GM12864 (cell line): ENCODE measurements around the gene ARSD.
"Not testable (repeated sequence)": the region's sequence is repeated elsewhere in the genome, so short reads cannot be mapped to it uniquely, and the experiment has no call there.

ENCODE experiments used
- DNase-seq: peaks from one replicate; pipeline ENCODE4 v3.0.0-alpha.2; 2011; ENCODE audit warnings: low read depth
- H3K4me3 ChIP-seq: 2 replicates; pipeline ENCODE4 v1.5.1; 2011; ENCODE audit warnings: mild to moderate bottlenecking, low read depth, low read length, control low read depth
- CTCF ChIP-seq: IDR thresholded peaks from 2 replicates; pipeline ENCODE4 v1.5.1; 2011; ENCODE audit warnings: low read depth, mild to moderate bottlenecking, moderate library complexity, low read length, control low read depth, inconsistent platforms; ENCODE audit errors: missing control alignments

The ARSD gene

GRCh38 chrX:2967012-2967411, 37.9 kb upstream of the ARSD start:
- no peak for DNase-seq
- no peak for TF ChIP-seq CTCF
- no peak overlapping the region for H3K4me3 ChIP-seq

- no peak overlapping the region for H3K4me3 ChIP-seq
- DNase-seq, result peak; percentile 4
- TF ChIP-seq CTCF, result no peak
These were observed 36.8 kb upstream of the ARSD start for GRCh38 chrX:2965965-2966364.

- DNase-seq, H3K4me3 ChIP-seq: not testable (repeated sequence)
These were observed 35.1 kb upstream of the ARSD start for GRCh38 chrX:2963992-2964794.

GRCh38 chrX:2963449-2963848, 34.3 kb upstream of the ARSD start:
- not testable (repeated sequence) for DNase-seq, H3K4me3 ChIP-seq

- DNase-seq, result no peak
- TF ChIP-seq CTCF, result no peak
- H3K4me3 ChIP-seq, result no peak overlapping the region
These were observed 33.2 kb upstream of the ARSD start for GRCh38 chrX:2962381-2962780.

GRCh38 chrX:2960861-2961515, 31.8 kb upstream of the ARSD start:
- H3K4me3 ChIP-seq, result no peak overlapping the region
- DNase-seq, result no peak
- TF ChIP-seq CTCF, result no peak

GRCh38 chrX:2958199-2958598, 29.1 kb upstream of the ARSD start:
- no peak for TF ChIP-seq CTCF
- no peak overlapping the region for H3K4me3 ChIP-seq
- DNase-seq, result no peak

- no peak for TF ChIP-seq CTCF
- no peak overlapping the region for H3K4me3 ChIP-seq
- no peak for DNase-seq
These were observed 26.7 kb upstream of the ARSD start for GRCh38 chrX:2955838-2956237.
